Colonic mucosa (tissue), 4 donors: Measurements from ENCODE around the gene NOD1. TPM values are rescaled to one million over a fixed set of nuclear protein-coding genes. Genes with fewer than 3 reads are reported as not detected.

Experiments
- DNase-seq: peaks from one replicate; pipeline ENCODE4 v3.0.0-alpha.2; 2020
- H3K27ac ChIP-seq: fragments of 200-600 bp; one replicate; pipeline ENCODE4 v1.8.0; 2021
- H3K27me3 ChIP-seq: fragments of 200-600 bp; one replicate; pipeline ENCODE4 v1.8.0; 2021
- H3K36me3 ChIP-seq: fragments of 200-600 bp; one replicate; pipeline ENCODE4 v1.8.0; 2021
- H3K4me1 ChIP-seq: fragments of 200-600 bp; one replicate; pipeline ENCODE4 v1.8.0; 2021; ENCODE audit warnings: mild to moderate bottlenecking
- H3K4me3 ChIP-seq: fragments of 200-600 bp; one replicate; pipeline ENCODE4 v1.8.0; 2021
- H3K9ac ChIP-seq, 2 donors: one replicate each; pipeline ENCODE4 v1.7.0; 2013; ENCODE audit warnings: control low read depth in 2 of 2, low read depth in 2 of 2, low read length in 2 of 2
- H3K9me3 ChIP-seq: fragments of 200-600 bp; one replicate; pipeline ENCODE4 v1.8.0; 2021
- CTCF ChIP-seq: fragments of 200-600 bp; IDR thresholded peaks from one replicate; pipeline ENCODE4 v1.8.0; 2022; ENCODE audit warnings: antibody characterized with exemption, mild to moderate bottlenecking
- intact Hi-C: fragments of 100-400 bp; cut with DNase I; formaldehyde crosslinking; loops from one replicate; pipeline ENCODE4 v1.14.1; 2022
- total RNA-seq, 2 donors: library from RNA; stranded (reverse); fragmentation: NEBNext Ultra II Directional in 1 of 2; extraction: Animal tissue kit (Norgen Biotek cat#: 25700) in 1 of 2; gene quantifications; one replicate each; pipeline ENCODE4 v1.2.1, GENCODE V29; 2021
- donor health status: healthy.
- donor health status: DM: no; HTN: no; CAD: no.
- donor health status: DM: no; HTN: no; CAD: no.

Gene NOD1
- total RNA-seq, 2 donors from 2014 or later: 9.5 to 14.0 TPM

- Histone ChIP-seq H3K9ac (peak overlapping the region in 1 of 2 donors; percentile 49), H3K36me3 (no peaks in the 10 kb centered on the region), H3K4me3 (no peak overlapping the region), H3K27ac (peak overlapping the region; percentile 39), H3K27me3 (no peaks in the 10 kb centered on the region), H3K9me3 (no peaks in the 10 kb centered on the region), H3K4me1 (peaks cover 10% of the 10 kb centered on the region)
- TF ChIP-seq CTCF: no peak
- DNase-seq: no peak
- intact Hi-C loops: no loop called here
Measured at GRCh38 chr7:30470163-30470770, 8.3 kb downstream of the NOD1 start.

- intact Hi-C loops: no loop called here
- no peaks in the 10 kb centered on the region for H3K27me3 ChIP-seq
- H3K9me3 ChIP-seq: no peaks in the 10 kb centered on the region
- H3K4me1 ChIP-seq: peaks cover 14% of the 10 kb centered on the region
- peak; percentile 23 for TF ChIP-seq CTCF
- H3K36me3 ChIP-seq: no peaks in the 10 kb centered on the region
- H3K9ac ChIP-seq: peak overlapping the region in 1 of 2 donors; percentile 49
- peak; percentile 67 for DNase-seq
- no peak overlapping the region for H3K4me3 ChIP-seq
- peak overlapping the region; percentile 39 for H3K27ac ChIP-seq
Measured at GRCh38 chr7:30469303-30469702, 9.3 kb downstream of the NOD1 start.

GRCh38 chr7:30468791-30469190, 9.8 kb downstream of the NOD1 start:
- H3K9me3 ChIP-seq: no peaks in the 10 kb centered on the region
- H3K4me3 ChIP-seq: no peak overlapping the region
- no peaks in the 10 kb centered on the region for H3K36me3 ChIP-seq
- no peak for TF ChIP-seq CTCF
- intact Hi-C loops: no loop called here
- H3K9ac ChIP-seq: peak overlapping the region in 1 of 2 donors; percentile 49
- no peaks in the 10 kb centered on the region for H3K27me3 ChIP-seq
- DNase-seq: no peak
- H3K27ac ChIP-seq: peak overlapping the region; percentile 39
- H3K4me1 ChIP-seq: peaks cover 14% of the 10 kb centered on the region

- H3K4me1 ChIP-seq: peaks cover 14% of the 10 kb centered on the region
- H3K9ac ChIP-seq: no peak overlapping the region
- no peaks in the 10 kb centered on the region for H3K36me3 ChIP-seq
- no peaks in the 10 kb centered on the region for H3K9me3 ChIP-seq
- DNase-seq: no peak
- no peak overlapping the region for H3K4me3 ChIP-seq
- intact Hi-C loops: no loop called here
- no peaks in the 10 kb centered on the region for H3K27me3 ChIP-seq
- no peak overlapping the region for H3K27ac ChIP-seq
- no peak for TF ChIP-seq CTCF
Measured at GRCh38 chr7:30468041-30468440, 10.5 kb downstream of the NOD1 start.

GRCh38 chr7:30467271-30467670, 11.3 kb downstream of the NOD1 start:
- H3K9ac ChIP-seq: no peak overlapping the region
- no peaks in the 10 kb centered on the region for H3K36me3 ChIP-seq
- no peak overlapping the region for H3K27ac ChIP-seq
- TF ChIP-seq CTCF: no peak
- no peaks in the 10 kb centered on the region for H3K27me3 ChIP-seq
- H3K4me1 ChIP-seq: peaks cover 14% of the 10 kb centered on the region
- intact Hi-C loops: no loop called here
- DNase-seq: no peak
- no peak overlapping the region for H3K4me3 ChIP-seq
- H3K9me3 ChIP-seq: no peaks in the 10 kb centered on the region
